PFSK-1 (cell line): ENCODE results near the gene PRDM2.

Experiments used
- FOXP2 ChIP-seq: optimal IDR thresholded peaks from 2 replicates; pipeline ENCODE3; 2011; ENCODE audit warnings: borderline replicate concordance, control low read depth, inconsistent platforms; ENCODE audit not compliant: insufficient read depth; ENCODE audit errors: extremely low read length, extremely low read depth
- POLR2AphosphoS5 ChIP-seq: IDR thresholded peaks from 2 replicates; pipeline ENCODE4 v1.6.1; 2012; ENCODE audit warnings: low read depth, mild to moderate bottlenecking, control low read depth, low read length, moderate library complexity
- SIN3A ChIP-seq: IDR thresholded peaks from 2 replicates; pipeline ENCODE4 v1.6.1; 2012; ENCODE audit warnings: mild to moderate bottlenecking, low read length, moderate library complexity, borderline replicate concordance; ENCODE audit not compliant: insufficient read depth
- TAF1 ChIP-seq: IDR thresholded peaks from 2 replicates; pipeline ENCODE4 v1.6.1; 2012; ENCODE audit warnings: low read length, control low read depth, borderline replicate concordance; ENCODE audit not compliant: insufficient read depth
- TF ChIP-seq, protein P1 (sequence below), 2 experiments: IDR thresholded peaks; 2 replicates each; pipeline versions ENCODE4 v1.6.1 to v1.8.0; 2011 to 2012; ENCODE audit warnings: low read depth in 2 of 2, low read length in 2 of 2, control low read depth in 1 of 2, inconsistent platforms in 1 of 2, mild to moderate bottlenecking in 1 of 2, moderate library complexity in 1 of 2; ENCODE audit not compliant: insufficient read depth in 1 of 2

Gene PRDM2

DNA sequence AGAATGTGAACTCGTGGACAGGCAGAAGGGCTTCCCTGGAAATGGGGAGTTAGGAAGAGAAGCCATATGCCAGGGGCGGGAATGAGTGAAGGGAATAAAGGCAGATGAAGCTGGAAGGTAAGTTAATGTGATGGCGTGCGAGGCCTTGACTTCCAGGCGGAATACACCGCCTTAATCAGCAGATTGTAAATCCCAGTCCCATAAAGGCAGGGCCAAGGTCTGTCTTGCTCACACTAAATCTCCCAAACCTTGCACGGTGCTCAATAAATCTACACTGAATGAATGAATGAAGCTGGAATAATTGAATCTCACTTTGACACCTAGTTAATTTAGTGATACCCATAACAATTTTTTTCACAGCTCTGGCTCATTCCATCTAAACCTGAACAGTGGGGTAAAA lies 16.8 kb upstream of the PRDM2 start:
- TF ChIP-seq, protein P1, sequence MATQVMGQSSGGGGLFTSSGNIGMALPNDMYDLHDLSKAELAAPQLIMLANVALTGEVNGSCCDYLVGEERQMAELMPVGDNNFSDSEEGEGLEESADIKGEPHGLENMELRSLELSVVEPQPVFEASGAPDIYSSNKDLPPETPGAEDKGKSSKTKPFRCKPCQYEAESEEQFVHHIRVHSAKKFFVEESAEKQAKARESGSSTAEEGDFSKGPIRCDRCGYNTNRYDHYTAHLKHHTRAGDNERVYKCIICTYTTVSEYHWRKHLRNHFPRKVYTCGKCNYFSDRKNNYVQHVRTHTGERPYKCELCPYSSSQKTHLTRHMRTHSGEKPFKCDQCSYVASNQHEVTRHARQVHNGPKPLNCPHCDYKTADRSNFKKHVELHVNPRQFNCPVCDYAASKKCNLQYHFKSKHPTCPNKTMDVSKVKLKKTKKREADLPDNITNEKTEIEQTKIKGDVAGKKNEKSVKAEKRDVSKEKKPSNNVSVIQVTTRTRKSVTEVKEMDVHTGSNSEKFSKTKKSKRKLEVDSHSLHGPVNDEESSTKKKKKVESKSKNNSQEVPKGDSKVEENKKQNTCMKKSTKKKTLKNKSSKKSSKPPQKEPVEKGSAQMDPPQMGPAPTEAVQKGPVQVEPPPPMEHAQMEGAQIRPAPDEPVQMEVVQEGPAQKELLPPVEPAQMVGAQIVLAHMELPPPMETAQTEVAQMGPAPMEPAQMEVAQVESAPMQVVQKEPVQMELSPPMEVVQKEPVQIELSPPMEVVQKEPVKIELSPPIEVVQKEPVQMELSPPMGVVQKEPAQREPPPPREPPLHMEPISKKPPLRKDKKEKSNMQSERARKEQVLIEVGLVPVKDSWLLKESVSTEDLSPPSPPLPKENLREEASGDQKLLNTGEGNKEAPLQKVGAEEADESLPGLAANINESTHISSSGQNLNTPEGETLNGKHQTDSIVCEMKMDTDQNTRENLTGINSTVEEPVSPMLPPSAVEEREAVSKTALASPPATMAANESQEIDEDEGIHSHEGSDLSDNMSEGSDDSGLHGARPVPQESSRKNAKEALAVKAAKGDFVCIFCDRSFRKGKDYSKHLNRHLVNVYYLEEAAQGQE (IDR thresholded peaks at IDR 0.05; ENCODE audit: insufficient read depth in 1 of 2, low read depth in 2 of 2, low read length in 2 of 2) = no peak
- TF ChIP-seq SIN3A (no peak), TAF1 (no peak)

DNA sequence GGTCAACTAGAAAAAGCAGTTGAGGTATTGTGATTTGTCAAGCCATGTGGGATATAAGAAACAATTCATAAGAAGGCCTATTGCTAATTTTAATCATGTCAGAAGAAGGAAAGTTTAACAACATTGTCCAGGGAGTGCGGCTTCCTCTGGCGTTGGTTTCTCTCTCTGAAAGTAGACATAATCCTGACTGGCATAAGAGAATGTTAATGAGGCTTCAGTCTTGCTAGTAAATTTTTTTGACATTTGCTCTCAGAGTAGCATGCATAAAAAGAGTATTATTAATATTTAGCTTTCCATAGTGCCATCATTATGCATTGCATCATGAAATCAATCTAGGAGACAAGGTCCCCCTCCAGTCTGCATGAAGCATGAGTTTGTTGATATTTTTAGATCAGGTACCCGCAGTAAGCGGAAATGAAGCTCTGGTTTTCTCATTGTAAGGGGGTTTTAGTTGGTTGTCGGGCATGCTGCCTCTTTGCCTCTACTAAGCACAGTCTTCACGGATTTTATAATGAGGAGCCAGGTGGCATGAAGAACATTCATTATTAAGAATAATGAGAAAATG lies 12.8 kb upstream of the PRDM2 start:
- TF ChIP-seq FOXP2 = no peak
- no peak for TF ChIP-seq TAF1
- no peak for TF ChIP-seq SIN3A
- no peak for TF ChIP-seq POLR2AphosphoS5
- TF ChIP-seq, protein P1 (IDR thresholded peaks at IDR 0.05; ENCODE audit: insufficient read depth in 1 of 2, low read depth in 2 of 2, low read length in 2 of 2) = no peak

DNA sequence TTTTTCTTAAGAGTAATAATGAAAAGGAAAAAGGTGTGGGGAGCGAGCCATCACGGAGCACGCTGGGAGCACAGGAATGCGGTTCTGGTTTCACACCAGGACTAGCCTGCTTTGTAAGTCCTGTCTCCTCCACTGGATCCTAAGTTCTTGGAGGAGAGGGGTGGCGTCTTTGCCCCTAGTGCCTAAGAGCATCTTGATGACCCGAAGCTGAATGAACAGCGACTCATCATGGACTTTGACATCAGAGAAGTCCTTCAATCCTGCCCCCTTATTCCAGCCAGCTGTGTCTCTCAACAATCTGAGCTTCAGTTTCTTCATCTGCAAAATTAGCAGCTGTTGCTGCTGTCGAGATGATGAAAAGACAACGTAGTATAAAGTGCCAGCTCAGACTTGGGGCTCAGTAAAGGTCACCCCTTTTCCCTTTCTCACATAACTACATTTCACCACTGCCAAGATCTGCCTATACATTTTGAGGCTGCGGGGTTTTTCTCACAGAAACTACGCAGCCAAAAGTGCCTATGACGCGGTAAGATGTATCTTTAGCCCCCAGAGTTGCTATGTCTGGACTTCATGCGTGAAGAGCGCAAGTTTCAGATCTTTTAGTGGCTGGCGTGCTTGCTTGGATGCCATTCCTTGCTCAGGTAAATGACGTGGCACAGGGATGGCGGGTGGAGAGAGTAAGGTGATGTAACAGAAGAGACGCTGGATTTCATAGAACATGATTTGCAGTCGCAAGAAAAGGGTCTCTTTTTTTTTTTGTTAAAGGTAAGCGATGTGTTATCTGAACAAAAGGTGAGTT lies 4.9 kb upstream of the PRDM2 start:
- no peak for TF ChIP-seq SIN3A

DNA sequence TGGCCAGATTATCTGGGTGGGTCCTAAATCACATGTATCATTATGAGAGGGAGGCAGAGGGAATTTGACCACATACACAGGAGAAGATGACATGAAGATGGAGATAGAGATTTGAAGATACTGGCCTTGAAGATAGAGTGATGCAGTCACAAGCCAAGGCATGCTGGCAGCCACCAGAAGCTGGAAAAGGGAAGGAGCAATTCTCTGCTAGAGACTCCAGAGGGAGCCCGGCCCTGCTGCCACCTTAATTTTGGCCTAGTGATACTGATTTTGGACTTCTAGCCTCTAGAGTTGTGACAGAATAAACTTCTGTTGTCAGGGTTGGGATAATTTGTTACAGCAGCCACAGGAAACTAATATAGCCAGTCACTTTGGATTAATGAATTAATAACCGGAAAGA lies 2.2 kb upstream of the PRDM2 start:
- TF ChIP-seq, protein P1 (IDR thresholded peaks at IDR 0.05; ENCODE audit: insufficient read depth in 1 of 2, low read depth in 2 of 2, low read length in 2 of 2) = no peak
- TF ChIP-seq POLR2AphosphoS5 (no peak), TAF1 (no peak), FOXP2 (no peak), SIN3A (no peak)

DNA sequence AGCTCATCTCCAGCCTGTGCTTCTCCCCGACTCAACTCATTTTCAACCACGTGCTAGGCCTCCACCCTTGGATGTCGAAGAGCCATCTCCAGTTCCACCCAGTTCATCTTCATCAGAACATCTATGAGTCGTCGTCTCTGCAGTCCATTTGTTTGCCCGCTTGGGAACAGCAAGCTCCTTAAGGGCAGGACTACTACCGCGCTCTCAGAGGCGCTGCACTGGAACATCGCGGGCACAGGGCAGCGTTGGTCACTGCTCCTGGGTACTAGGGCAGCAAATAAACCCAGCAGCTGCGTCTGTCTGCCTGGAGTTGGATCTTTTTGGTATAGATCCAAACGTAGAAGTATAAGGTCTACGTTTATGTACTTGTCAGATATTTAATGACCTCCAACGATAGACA lies 478 bp upstream of the PRDM2 start:
- no peak for TF ChIP-seq SIN3A
- TF ChIP-seq TAF1 = no peak
- TF ChIP-seq, protein P1 (IDR thresholded peaks at IDR 0.05; ENCODE audit: insufficient read depth in 1 of 2, low read depth in 2 of 2, low read length in 2 of 2) = no peak
